Measurements from ENCODE around the gene TMEM62. TPM values are rescaled to one million over a fixed set of nuclear protein-coding genes. Genes with fewer than 3 reads are reported as not detected.
"Not testable (repeated sequence)": the region's sequence is repeated elsewhere in the genome, so short reads cannot be mapped to it uniquely, and the experiment has no call there.

The TMEM62 gene
- total and polyA plus RNA-seq, 3 experiments from 2014 or later: 11.2 to 18.1 (median 13.2) TPM

DNA sequence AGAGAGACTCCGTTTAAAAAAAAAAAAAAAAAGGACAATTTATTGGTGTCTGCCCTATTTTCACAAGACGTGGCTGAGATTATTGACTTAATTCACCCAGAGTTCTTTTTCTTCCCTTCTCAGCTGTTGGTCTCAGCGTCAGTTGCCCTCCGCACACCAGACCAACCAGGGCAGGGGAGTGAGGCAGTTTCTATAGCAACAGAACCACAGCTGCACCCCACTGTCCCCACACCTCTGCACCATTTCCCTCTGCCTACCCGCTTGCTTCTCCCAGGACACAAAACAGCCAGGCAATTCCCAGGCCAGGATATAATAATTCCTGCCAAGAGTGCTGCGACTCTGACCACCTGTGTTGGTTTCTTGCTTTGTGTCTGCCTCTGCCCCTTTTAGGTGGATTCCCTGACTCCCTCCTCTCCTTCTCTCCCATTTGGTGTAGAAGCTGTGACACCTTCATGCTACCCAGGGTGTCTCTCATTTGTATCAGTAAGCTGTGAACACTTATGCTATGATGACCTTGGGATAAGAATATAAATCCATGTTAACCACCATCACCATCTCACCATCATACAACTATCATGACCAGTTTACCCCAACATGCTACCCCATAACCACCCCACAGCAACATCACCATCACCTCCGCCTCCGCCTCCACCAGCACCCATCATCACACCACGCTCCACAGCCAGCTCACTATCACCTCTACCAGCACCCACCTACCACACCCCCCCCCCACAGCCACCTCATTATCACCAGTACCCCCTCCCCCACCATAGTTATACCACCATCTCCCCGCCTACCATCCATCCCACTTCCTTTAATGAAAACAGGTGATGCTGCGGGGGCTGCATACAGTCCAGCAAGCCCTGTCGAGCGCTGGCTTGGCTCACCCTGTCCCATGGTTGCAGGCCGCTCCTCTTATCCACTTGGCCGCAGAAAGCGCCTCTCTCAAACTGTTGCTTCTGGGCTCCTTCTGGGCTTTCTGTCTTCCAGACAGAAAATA lies 86.8 kb downstream of the TMEM62 start:
- Mint-ChIP-seq H3K9me3 (peaks cover 0 to 3% (median 0%) of the 10 kb centered on the region in 5 donors), H3K4me1 (peaks cover 0 to 1% (median under 1%) of the 10 kb centered on the region in 3 donors), H3K4me3 (no peak overlapping the region), H3K27me3 (peaks cover 14 to 35% of the 10 kb centered on the region in 2 donors), H3K27ac (peak overlapping the region in 1 of 8 donors; percentile 82), H3K36me3 (no peaks in the 10 kb centered on the region)
- Histone ChIP-seq H3K36me3 (ENCODE audit: insufficient read depth, low read length) (no peaks in the 10 kb centered on the region), H3K4me3 (ENCODE audit: low read length) (no peak overlapping the region), H3K27me3 (ENCODE audit: insufficient read depth, low read length, poor library complexity, severe bottlenecking) (no peaks in the 10 kb centered on the region), H3K9me3 (ENCODE audit: low read length) (no peaks in the 10 kb centered on the region), H3K27ac (ENCODE audit: low read depth, low read length) (no peak overlapping the region), H3K4me1 (ENCODE audit: insufficient read depth, low read length) (no peaks in the 10 kb centered on the region)
- no peak for DNase-seq
- CTCF ChIA-PET: interaction anchor here (0.9 kb wide), 1 partner anchor 65 kb away, joined by 3 read pairs; no protein-coding TSS in a partner anchor
- POLR2A ChIA-PET: no interaction called here

DNA sequence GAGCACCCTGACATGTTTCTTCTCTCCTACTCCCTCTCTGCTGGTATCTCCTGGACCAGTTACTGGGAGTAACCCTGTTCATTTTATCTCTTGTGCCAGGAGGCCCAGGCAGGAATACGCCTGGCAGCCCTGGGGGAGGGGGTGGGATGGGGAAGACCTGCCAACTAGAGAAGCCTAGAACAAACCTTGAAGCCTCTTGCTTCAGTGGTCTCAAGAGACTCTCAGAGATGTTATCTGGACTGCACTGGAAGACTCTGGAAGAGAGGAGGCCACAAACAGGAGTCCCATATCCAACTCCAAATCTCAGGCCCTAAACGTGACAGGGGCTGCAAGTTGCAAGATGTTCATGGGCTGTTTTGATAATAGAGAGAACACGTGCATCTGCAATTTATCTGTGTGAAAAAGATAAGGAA lies 87.6 kb downstream of the TMEM62 start, which contains the start of gene EPB42:
EPB42 (minus strand) TSS at position 28 of the 413 bp plus-strand sequence. CDS start 193 bp downstream, outside the sequence.
- Histone ChIP-seq H3K27me3 (ENCODE audit: insufficient read depth, low read length, poor library complexity, severe bottlenecking) (no peaks in the 10 kb centered on the region), H3K4me1 (ENCODE audit: insufficient read depth, low read length) (no peaks in the 10 kb centered on the region), H3K27ac (ENCODE audit: low read depth, low read length) (no peak within 1 kb of the TSS), H3K4me3 (ENCODE audit: low read length) (no peak within 1 kb of the TSS), H3K9me3 (ENCODE audit: low read length) (no peaks in the 10 kb centered on the region), H3K36me3 (ENCODE audit: insufficient read depth, low read length) (no peaks in the 10 kb centered on the region)
- H3K27ac Mint-ChIP-seq: peak within 1 kb of the TSS in 1 of 8 donors; percentile 82
- DNase-seq: no peak
- ChIA-PET CTCF (no interaction called here), POLR2A (no interaction called here)
- no peaks in the 10 kb centered on the region for H3K36me3 Mint-ChIP-seq
- H3K4me3 Mint-ChIP-seq: no peak within 1 kb of the TSS
- H3K9me3 Mint-ChIP-seq: peaks cover 0 to 3% (median 0%) of the 10 kb centered on the region in 5 donors
- H3K4me1 Mint-ChIP-seq: peaks cover 6 to 8% (median 6%) of the 10 kb centered on the region in 3 donors
- H3K27me3 Mint-ChIP-seq: peaks cover 18 to 39% of the 10 kb centered on the region in 2 donors

DNA sequence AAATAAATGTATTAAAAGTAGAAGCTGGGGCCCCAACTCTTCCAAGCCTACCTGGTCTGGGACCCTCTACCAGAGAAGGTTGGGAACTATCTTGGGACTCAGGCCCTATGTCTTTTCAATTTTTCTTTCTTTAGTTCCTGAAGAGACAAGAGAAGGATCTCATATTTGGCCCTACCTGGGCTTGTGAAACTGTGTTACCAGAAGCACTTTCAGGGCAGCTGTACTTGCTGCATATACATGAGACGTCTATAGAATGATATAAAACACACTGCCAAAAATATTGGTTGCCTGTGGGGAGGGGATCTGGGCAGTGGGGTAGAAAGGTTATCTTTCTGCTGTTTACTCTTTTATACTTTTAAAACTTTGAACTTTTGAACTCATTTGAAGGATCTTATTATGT lies 88.0 kb downstream of the TMEM62 start:
- Histone ChIP-seq H3K27ac (ENCODE audit: low read depth, low read length) (no peak overlapping the region), H3K4me1 (ENCODE audit: insufficient read depth, low read length) (no peaks in the 10 kb centered on the region), H3K27me3 (ENCODE audit: insufficient read depth, low read length, poor library complexity, severe bottlenecking) (no peaks in the 10 kb centered on the region), H3K4me3 (ENCODE audit: low read length) (no peak overlapping the region), H3K9me3 (ENCODE audit: low read length) (no peaks in the 10 kb centered on the region), H3K36me3 (ENCODE audit: insufficient read depth, low read length) (no peaks in the 10 kb centered on the region)
- DNase-seq: no peak
- H3K4me3 Mint-ChIP-seq: no peak overlapping the region
- peaks cover 18 to 39% of the 10 kb centered on the region in 2 donors for H3K27me3 Mint-ChIP-seq
- H3K36me3 Mint-ChIP-seq: no peaks in the 10 kb centered on the region
- CTCF ChIA-PET: interaction anchor here (7.9 kb wide), 1 partner anchor 64 kb away, joined by 66 read pairs; no protein-coding TSS in a partner anchor
- peaks cover 6 to 8% (median 6%) of the 10 kb centered on the region in 3 donors for H3K4me1 Mint-ChIP-seq
- POLR2A ChIA-PET: no interaction called here
- H3K9me3 Mint-ChIP-seq: peaks cover 0 to 3% (median 0%) of the 10 kb centered on the region in 5 donors
- no peak overlapping the region for H3K27ac Mint-ChIP-seq

DNA sequence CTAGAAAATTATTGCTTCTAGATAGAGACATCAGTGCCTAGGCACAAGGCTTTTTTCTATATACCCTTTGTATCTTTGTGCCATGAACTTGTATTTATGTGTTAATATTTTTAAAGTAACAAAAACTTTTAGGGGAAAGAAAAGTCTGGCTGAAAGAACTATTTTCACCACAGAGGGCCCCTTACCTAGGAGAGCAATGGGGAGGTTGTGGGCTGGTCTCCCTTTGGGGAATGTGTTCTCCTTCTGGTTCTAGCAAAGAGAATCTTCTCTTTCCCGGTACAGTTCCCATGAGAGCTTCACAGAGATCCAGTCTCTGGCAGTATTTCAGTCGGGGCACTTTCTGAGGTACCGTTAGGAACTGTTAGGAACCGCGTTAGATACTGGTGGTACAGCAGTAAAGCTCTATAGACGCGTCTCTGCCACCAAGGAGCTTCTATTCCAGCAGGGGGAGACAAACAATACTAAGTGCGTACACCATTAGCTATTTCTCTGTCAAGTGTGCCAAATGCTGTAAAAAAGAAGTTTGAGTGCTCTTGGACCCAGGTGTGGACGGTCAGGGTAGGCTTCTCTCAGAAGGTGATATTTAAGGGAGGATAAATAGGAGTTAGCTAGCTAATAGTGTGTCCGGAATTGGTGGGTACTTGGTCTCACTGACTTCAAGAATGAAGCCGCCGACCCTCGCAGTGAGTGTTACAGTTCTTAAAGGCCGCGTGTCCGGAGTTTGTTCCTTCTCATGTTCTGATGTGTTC lies 92.0 kb downstream of the TMEM62 start:
- H3K27me3 ChIP-seq (ENCODE audit: insufficient read depth, low read length, poor library complexity, severe bottlenecking): no peaks in the 10 kb centered on the region
- peak in 3 of 5 donors; percentile 50 to 58 (median 56) for DNase-seq
- H3K4me1 ChIP-seq (ENCODE audit: insufficient read depth, low read length): no peaks in the 10 kb centered on the region
- Mint-ChIP-seq H3K4me3 (peak overlapping the region in 3 of 7 donors; percentile 9 to 63 (median 25)), H3K4me1 (peaks cover 6 to 8% (median 6%) of the 10 kb centered on the region in 3 donors), H3K27me3 (peaks cover 19 to 31% of the 10 kb centered on the region in 2 donors), H3K9me3 (no peaks in the 10 kb centered on the region), H3K27ac (peak overlapping the region in 1 of 8 donors; percentile 66), H3K36me3 (no peaks in the 10 kb centered on the region)
- H3K9me3 ChIP-seq (ENCODE audit: low read length): no peaks in the 10 kb centered on the region
- ChIA-PET POLR2A (no interaction called here), CTCF (interaction anchor here (0.6 to 7.9 kb wide), 20 partner anchors 9 to 227 kb away, joined by 3 to 66 read pairs (median 4); no protein-coding TSS in a partner anchor)
- no peaks in the 10 kb centered on the region for H3K36me3 ChIP-seq (ENCODE audit: insufficient read depth, low read length)
- H3K27ac ChIP-seq (ENCODE audit: low read depth, low read length): no peak overlapping the region
- no peak overlapping the region for H3K4me3 ChIP-seq (ENCODE audit: low read length)

DNA sequence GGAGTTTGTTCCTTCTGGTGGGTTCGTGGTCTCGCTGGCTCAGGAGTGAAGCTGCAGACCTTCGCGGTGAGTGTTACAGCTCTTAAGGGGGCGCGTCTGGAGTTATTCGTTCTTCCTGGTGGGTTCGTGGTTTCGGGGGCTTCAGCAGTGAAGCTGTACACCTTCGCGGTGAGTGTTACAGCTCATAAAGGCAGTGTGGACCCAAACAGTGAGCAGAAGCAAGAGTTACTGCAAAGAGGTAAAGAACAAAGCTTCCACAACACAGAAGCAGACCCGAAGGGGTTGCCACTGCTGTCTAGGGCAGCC lies 92.5 kb downstream of the TMEM62 start:
- H3K4me3 ChIP-seq (ENCODE audit: low read length); POLR2A ChIA-PET; H3K4me1 ChIP-seq (ENCODE audit: insufficient read depth, low read length); H3K4me1 Mint-ChIP-seq; H3K9me3 ChIP-seq (ENCODE audit: low read length); H3K36me3 Mint-ChIP-seq; H3K27me3 ChIP-seq (ENCODE audit: insufficient read depth, low read length, poor library complexity, severe bottlenecking); H3K27ac ChIP-seq (ENCODE audit: low read depth, low read length); H3K9me3 Mint-ChIP-seq; H3K36me3 ChIP-seq (ENCODE audit: insufficient read depth, low read length): not testable (repeated sequence)
- peak overlapping the region in 1 of 8 donors; percentile 66 for H3K27ac Mint-ChIP-seq
- H3K4me3 Mint-ChIP-seq: peak overlapping the region in 2 of 7 donors; percentile 9 to 63
- CTCF ChIA-PET: interaction anchor here (0.6 to 7.9 kb wide), 19 partner anchors 9 to 207 kb away, joined by 3 to 66 read pairs (median 4); no protein-coding TSS in a partner anchor
- DNase-seq: peak in 1 of 5 donors; percentile 4
- H3K27me3 Mint-ChIP-seq: peaks cover 18 to 27% of the 10 kb centered on the region in 2 donors

DNA sequence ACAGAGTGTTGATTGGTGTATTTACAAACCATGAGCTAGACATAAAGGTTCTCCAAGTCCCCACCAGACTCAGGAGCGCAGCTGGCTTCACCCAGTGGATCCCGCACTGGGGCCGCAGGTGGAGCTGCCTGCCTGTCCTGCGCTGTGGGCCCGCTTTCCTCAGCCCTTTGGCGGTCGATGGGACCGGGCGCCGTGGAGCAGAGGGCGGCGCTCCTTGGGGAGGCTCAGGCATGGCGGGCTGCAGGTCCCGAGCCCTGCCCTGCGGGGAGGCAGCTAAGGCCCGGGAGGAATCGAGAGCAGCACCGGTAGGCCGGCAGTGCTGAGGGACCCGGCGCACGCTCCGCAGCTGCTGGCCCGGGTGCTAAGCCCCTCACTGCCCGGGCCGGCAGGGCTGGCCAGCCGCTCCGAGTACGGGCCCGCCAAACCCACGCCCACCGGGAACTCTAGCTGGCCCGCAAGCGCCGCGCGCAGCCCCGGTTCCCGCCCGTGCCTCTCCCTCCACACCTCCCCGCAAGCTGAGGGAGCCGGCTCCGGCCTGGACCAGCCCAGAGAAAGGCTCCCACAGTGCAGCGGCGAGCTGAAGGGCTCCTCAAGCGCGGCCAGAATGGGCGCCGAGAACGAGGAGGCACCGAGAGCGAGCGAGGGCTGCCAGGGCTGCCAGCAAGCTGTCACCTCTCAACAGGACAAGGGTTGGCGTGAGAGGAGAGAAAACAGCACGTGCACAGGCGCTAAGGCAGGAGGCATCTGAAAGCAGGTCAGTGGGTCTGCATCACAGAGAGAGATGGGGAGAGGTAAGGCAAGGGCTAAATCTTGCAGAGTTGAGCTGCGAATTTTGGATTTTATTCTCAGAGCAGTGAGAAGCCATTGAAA lies 93.3 kb downstream of the TMEM62 start:
- H3K4me3 Mint-ChIP-seq: no peak overlapping the region
- H3K9me3 Mint-ChIP-seq: no peaks in the 10 kb centered on the region
- DNase-seq: no peak
- H3K27me3 Mint-ChIP-seq: peaks cover 17 to 22% of the 10 kb centered on the region in 2 donors
- Histone ChIP-seq H3K27me3 (ENCODE audit: insufficient read depth, low read length, poor library complexity, severe bottlenecking) (no peaks in the 10 kb centered on the region), H3K9me3 (ENCODE audit: low read length) (no peaks in the 10 kb centered on the region), H3K4me3 (ENCODE audit: low read length) (no peak overlapping the region), H3K4me1 (ENCODE audit: insufficient read depth, low read length) (no peaks in the 10 kb centered on the region), H3K27ac (ENCODE audit: low read depth, low read length) (no peak overlapping the region), H3K36me3 (ENCODE audit: insufficient read depth, low read length) (no peaks in the 10 kb centered on the region)
- ChIA-PET POLR2A (no interaction called here), CTCF (interaction anchor here (1.5 to 7.9 kb wide), 6 partner anchors 8 to 59 kb away, joined by 4 to 66 read pairs (median 8); no protein-coding TSS in a partner anchor)
- no peak overlapping the region for H3K27ac Mint-ChIP-seq
- H3K36me3 Mint-ChIP-seq: no peaks in the 10 kb centered on the region
- peaks cover 6 to 8% (median 6%) of the 10 kb centered on the region in 3 donors for H3K4me1 Mint-ChIP-seq

DNA sequence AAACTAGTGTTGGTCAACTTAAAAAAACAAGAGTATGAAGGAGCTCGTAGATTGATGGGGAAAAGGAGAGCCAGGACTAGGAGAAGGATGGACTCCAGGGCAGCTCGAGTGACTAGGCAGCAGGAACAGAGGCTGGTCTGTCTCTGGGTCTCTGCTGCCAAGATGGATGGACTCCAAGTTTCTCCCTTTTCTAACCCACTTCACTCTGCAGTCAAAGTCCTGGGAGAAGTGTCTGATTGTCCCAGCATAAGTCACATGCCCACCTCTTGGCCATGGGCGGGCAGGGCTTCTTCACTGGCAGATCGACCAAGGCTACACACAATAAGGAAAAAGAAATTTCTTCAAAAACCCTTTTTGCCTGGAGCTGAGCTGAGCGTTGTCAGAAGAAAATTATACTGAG lies 96.6 kb downstream of the TMEM62 start:
- H3K27me3 Mint-ChIP-seq: peaks cover 18 to 19% of the 10 kb centered on the region in 2 donors
- H3K27ac Mint-ChIP-seq: no peak overlapping the region
- POLR2A ChIA-PET: no interaction called here
- H3K36me3 Mint-ChIP-seq: no peaks in the 10 kb centered on the region
- Histone ChIP-seq H3K4me3 (ENCODE audit: low read length) (no peak overlapping the region), H3K9me3 (ENCODE audit: low read length) (no peaks in the 10 kb centered on the region), H3K4me1 (ENCODE audit: insufficient read depth, low read length) (no peaks in the 10 kb centered on the region), H3K27ac (ENCODE audit: low read depth, low read length) (no peak overlapping the region), H3K27me3 (ENCODE audit: insufficient read depth, low read length, poor library complexity, severe bottlenecking) (no peaks in the 10 kb centered on the region), H3K36me3 (ENCODE audit: insufficient read depth, low read length) (no peaks in the 10 kb centered on the region)
- H3K4me1 Mint-ChIP-seq: peaks cover 6 to 8% (median 6%) of the 10 kb centered on the region in 3 donors
- DNase-seq: no peak
- H3K4me3 Mint-ChIP-seq: no peak overlapping the region
- H3K9me3 Mint-ChIP-seq: no peaks in the 10 kb centered on the region
- CTCF ChIA-PET: no interaction called here

Data from CD8-positive, alpha-beta memory T cell (primary cell).